HG02840 (cell line): ENCODE measurements around the gene RBL2.
A peak's percentile ranks its signal among the peaks of the same experiment; 100 is the strongest.

Source experiments
- ATAC-seq: cut with Tn5 transposase; IDR thresholded peaks from one replicate; pipeline ENCODE4 v1.9.1; 2021; ENCODE audit warnings: mild to moderate bottlenecking, moderate library complexity, moderate number of reproducible peaks; ENCODE audit not compliant: unreplicated experiment, low FRiP score

Gene RBL2

DNA sequence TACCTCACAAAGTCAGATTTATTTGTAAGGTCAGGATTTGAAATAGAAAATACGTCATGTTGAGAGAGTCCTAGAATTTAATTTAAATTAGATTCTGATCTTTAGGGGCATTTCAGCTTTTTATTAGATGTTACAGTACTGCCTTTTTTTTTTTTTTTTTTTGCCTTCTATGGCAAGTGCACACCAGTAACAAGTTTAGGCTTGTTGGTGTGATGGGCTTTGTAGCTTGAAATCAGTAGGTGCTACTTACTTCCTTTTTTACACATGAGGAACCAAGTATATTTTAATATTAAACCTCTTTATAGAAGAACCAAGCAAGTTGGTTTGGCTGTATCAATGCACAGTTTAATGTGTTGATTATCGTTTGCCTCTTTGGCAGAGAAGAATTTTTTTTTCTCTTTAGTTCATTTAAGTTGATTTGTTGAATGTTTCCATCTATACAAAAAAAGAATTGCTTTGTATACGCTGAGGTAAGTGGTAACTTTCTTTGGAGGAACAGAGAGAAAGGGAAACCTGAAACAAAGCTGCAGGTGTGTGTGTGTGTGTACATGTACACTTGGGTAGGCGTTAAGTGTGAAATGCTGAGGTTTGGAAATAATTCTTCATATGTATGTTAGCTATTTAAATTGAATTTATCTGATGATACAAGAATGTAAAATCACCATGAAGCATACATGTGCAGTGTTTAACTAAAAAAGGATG, 15.7 kb downstream of the RBL2 start:
- no peak for ATAC-seq

DNA sequence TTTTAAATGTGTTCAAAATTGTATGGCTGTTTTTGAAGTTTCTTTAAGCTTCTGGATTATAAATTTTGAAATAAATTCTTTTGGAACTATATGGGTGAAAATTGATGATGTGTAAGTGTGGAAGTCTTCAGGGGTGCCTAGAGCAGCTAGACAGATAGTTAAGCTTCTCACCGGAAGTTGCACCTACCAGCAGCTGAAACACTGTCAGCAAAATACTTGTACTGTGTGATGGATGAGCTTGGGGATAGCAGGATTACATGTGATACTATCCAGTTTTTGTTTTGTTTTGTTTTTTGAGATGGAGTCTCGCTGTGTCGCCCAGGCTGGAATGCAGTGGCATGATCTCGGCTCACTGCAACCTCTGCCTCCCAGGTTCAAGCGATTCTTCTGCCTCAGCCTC, 19.7 kb downstream of the RBL2 start:
- ATAC-seq: no peak

DNA sequence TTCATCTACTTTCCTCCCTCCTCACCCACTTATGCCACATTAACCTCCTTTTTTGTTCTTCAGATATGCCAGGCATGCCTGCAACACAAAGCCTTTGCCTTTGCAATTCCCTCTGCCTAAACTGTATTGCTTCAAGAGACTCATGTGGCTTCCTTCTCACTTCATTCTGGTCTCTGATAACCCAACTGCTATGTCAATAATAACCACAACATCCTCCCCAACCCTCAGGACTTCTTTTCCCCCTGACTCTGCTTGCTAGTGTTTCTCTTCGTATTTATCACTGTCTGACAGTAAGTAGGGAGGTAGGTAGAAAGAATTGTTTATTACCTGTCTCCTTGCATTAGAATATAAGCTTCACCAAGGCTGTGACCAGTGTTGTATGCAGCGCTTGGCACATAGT, 22.4 kb downstream of the RBL2 start:
- ATAC-seq: no peak

DNA sequence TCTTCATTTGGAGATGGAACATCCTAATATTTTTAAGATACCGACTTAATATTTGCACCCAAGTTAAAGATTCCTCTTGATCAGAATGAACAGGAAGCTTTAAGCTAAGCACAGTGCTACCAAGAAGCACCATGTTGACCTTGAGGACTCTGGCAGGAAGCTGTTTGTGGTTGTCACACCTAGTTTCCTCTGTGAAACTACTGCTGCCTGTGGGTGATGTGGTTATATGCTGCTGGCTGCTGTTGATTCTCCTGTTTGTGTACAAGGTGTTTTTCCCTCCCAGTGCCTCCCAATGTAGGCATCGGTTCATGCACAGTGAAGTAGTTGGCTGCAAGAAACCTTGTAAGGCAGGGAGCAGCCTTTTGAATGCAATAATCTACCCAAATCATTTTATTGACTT, 23.4 kb downstream of the RBL2 start:
- peak; percentile 100 for ATAC-seq

DNA sequence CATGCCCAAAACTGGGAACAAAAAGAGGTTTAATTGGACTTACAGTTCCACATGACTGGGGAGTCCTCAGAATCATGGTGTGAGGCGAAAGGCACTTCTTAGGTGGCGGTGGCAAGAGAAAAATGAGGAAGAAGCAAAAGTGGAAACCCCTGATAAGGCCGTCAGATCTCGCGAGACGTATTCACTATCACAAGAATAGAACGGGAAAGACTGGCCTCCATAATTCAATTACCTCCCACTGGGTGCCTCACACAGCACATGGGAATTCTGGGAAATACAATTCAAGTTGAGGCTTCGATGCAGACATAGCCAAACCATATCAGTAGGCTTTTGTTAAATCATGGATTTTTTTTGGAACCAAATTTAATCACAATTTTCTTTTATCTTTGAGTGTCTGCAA, 24.4 kb downstream of the RBL2 start:
- ATAC-seq: no peak

DNA sequence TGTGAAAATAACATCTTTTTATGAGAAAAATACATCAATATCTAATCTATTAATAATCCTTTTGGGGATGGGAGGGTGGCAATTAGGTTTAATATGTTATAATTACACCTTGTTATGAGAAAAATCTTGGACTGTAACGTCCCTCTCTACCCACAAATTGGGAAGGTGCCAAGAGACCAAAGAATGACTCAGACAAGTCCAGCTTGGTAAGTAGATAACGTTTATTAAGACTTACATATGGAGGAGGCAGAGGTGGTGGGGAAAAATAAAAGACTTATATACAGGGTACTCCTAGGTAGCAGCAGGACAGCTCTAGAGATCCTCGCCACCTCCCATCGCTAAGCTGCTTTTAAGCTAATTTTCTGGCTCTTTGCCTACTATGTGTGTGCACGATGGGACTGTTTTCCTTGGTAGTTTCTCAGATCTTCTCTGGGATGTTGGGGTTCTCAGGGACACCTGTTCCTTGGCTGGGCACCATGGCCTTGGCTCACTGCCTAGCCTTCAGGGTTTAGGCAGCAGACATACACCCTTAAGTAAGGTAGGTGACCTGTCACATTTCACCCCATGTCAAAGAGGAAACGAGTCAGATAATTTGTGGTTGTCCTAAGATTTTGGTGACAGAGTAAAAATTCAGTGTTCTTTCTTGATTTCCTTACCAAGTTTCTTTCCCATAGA, 31.5 kb downstream of the RBL2 start:
- no peak for ATAC-seq

DNA sequence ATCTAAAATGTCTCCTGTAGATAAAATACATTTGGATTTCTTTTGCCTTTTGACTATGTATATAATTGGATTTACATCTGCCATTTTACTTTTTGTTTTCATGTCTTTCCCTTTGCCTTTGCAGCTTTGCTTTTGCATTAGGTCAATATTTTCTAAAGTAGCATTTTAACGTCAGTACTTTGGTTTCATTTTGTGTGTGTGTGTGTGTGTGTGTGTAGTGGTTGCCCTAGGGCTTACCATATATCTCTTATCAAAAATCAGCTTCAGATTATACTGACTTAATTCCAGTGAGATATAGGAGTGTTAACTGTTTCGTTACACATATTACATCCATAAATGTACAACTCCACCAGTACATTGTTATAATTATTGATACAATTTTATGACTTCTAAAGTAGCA, 42.6 kb downstream of the RBL2 start:
- ATAC-seq: no peak

DNA sequence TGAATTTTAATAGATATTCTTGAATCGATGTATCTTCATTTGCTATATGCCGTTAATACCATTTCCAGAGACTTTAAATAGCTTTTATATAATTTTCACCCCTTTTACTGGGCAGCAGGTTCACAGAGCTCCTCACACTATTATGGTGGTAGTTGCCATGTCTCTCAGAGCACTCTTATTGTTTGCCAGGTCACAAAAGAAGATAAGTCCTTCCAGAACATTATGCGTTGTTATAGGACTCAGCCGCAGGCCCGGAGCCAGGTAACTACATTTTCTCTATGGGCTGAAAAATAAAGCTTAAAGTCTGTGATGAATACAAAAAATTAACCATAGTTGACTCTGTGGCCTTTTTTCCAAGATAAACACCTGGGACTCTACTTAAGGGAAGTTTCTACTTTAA, 44.7 kb downstream of the RBL2 start:
- ATAC-seq: no peak

DNA sequence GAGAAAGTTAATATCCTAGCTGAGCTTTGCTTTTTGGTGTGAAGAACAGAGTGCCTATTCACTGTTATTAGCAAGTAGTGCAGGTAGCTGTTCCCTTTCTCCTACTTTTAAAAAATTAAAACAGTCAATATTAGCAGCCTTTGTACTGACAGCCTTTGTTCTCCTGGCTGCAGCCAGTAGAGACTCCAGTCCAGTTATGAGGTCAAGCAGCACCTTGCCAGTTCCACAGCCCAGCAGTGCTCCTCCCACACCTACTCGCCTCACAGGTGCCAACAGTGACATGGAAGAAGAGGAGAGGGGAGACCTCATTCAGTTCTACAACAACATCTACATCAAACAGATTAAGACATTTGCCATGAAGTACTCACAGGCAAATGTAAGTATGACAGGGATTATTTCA, 46.1 kb downstream of the RBL2 start:
- ATAC-seq: no peak

DNA sequence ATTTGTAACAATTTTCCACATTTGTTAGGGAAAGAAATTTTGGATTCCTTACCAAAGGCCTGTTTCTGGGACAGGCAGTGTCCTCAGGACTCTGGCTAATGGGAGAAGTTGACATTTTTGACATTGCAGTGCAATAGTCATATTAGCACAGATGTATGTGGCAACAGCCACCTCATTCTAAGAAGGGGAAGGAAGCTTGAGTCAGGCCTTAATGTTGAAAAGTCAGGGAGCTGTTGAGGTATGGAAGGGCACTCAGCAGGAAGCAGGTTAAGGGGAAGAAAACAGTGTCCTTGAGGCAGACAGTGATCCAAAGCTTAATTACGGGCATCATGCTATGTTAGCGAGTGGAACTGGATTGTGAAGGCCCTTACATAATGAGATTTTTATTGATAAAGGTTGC, 47.9 kb downstream of the RBL2 start:
- no peak for ATAC-seq

DNA sequence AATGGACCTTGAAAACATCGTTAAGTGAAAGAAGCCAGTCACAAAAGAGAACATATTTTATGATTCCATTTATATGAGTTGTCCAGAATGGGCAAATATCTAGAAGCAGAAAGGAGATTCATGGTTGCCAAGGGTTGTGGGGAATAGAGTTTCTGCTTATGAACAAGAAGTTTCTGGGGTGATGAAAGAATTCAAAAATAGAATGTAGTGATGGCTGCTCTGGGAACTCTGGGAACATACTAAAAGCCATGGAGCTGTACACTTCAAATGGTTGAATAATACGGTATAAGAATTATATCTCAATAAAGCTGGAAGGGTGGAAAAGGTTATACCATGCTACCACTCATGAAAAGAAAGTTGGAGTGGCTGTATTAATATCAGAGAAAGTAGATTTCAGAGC, 50.3 kb downstream of the RBL2 start:
- ATAC-seq: no peak

DNA sequence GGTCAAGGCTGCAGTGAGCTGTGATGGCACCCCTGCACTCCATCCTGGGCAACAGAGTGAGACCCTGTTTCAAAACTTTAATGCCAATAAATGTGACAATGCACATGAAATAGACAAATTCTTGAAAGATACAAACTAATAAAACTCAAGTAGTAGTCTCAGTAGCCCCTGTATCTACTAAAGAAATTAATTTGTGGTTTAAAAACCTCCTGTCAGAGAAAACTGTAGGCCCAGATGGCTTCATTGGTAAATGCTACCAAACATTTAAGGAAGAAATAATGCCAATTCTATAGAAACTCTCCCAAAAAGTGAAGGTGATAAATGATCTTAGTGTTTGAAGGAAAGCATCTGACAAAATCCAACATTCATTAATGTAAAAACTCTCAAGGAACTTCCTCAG, 52.0 kb downstream of the RBL2 start:
- ATAC-seq: no peak

DNA sequence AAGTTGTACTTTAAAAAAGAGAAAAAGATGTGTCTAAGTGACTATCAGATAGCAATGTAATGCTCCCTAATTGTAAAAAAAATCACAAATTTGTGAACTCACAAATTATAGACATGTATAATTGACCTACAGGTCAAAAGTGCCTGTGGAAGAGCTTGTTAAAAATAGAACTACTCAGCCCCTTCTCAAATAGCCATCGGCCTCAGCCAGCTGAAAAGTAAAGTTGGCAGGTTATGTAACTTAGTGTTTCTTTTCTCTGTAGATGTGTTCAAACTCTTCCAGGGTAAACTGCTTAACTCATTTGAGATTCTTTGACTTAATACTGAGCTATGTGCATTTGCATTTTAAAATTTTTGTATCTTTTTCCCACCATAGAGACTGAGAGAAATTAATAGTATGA, 55.5 kb downstream of the RBL2 start:
- no peak for ATAC-seq

DNA sequence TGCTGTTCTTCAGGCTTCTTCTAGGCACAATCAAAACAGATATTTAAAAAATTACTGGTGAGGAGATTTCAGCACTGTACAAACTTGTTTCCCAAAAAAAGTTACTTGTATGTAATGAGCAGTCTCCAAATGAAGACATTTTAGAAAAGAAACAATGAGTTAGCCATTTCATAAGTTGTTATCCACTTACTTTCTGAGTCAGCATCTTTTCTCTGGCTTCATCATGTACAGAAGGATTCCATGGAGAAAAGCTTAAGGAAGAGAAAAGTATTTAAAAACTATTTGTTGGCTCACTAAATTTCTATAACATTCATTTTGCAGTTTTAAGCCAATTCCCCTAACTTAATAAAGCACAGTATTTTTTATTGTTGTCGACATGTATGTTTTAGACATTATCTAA, 58.2 kb downstream of the RBL2 start:
- no peak for ATAC-seq

DNA sequence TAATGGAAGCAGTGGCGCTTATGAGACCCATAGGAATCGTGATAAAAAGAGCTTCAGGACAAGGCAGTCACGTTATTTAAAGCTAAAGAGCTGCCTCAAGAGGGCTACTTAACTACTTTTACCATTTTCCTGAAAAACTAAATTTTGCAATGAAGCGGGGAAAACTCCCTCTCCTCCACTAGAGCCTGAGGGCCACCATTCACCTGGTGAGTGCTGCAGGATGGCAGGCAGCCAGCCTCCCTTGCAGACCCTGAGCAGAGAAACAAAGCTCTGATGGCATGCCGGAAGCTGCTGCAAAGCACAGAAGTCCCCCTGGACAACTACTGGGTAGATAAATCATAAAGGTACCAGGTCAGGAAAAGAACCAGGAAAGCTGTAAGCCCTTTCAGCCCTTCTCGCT, 60.4 kb downstream of the RBL2 start:
- ATAC-seq: no peak

DNA sequence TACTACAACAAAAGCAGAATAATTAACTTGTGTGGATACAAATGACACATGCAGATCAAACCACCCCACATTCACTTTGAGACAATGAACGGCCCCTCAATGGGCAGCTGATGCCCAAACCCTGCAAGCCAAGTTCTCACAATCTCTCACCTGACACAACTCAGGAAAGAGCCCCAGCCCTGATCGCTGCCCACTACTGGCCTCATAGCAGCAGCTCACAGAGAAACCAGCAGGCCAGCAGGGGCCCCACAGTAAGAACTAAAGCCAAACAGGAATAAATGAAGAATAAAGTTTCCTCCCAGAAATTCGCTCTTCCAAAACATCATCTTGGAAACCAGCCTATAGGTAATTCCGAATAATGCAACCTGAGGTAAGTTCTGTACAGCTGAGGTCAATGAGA, 61.1 kb downstream of the RBL2 start:
- ATAC-seq: no peak

DNA sequence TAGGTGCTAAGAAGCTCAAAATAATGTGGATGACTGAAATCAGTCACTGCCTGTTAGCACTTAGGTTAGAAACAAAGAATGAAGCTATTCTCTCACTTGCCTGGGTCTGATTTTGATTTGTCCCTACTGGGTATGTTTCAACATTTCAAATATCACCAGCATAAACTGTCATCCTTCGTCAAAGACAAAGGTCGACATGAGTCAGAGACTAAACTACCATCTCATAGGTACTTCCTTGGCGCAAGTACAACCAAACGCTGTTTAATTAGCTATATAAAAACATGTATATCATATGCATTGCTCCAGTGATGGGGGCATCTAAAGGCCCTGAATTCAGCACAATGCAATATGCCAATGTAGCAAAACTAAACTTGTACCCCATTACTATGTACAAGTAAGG, 64.7 kb downstream of the RBL2 start:
- no peak for ATAC-seq

DNA sequence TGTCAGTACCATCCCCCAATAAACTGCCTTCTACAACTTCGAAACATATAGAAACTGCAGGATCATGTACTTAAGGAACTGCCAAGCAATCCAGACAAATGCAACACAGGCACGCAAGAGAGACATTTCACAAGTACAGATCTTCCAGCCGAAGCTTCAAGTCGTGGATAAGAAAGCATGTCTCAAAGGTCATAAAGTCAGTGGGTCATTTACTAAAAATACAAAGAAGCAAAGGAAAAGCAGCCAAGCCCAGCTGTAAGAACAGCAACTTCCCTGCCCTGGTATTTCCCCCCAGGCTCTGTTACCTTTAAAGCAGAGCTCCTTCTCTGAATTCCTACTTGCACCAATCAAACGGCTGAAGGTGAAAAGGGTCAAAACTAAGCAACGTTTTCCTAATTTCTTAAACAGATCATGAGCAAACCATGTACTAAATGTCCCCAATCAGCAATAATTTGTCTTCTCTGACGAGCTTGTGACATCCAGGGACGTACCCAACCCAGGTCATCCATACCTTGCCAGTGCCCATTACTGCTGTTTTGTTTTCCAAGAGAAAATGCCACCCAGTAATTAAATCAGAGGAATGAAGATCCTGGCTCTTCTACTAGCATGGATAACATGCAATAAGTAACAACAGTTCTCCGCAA, 67.1 kb downstream of the RBL2 start:
- ATAC-seq: no peak

DNA sequence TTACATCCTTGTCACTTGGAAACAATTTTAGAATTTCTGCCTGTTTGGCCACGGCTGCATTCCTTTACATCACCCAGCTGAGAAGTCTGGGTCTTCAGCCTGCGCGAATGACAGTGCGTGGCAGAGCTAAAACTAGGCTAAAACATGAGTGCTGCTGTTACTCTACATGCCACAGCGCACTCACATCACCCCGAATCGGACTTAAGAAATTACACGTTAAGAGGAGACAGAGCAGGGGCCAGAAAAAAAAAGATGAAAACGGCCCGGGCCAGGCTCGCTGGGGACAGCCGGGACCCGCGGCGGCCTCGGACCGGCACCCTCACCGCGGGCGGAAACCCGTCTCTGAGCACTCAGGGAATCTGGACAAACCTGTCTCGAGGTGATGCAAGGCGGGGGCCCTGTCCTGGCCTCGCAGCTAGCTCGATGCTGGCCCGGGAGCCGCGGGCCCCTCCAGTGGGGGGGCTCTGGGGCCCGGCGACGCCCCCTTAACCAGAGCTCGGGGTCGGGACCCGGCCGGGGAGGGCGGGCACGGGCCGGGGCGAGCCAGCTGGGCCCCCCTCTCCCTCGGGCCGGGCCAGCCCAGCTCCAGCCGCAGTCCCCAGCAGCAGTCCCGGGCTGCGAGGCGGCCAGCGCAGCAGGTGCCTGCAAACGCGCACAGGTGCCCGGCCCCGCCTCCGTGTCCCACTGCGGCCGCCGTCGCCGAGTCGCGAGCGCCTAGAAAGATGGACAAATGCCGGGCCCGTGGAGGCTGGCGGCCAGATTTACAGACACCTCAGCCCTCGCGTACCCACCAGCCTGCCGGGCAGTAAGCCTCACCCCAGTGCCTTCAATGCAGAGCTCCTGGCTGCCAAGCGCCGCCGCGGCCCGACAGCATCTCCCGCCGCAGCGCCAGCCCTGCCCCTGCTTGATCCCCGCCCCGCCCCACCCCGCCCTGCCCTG, 68.3 kb downstream of the RBL2 start, which contains the start of gene AKTIP:
AKTIP (minus strand) TSS at position 879 of the 939 bp plus-strand sequence. CDS start 2,950 bp downstream, outside the sequence.
- ATAC-seq: peak; percentile 25

DNA sequence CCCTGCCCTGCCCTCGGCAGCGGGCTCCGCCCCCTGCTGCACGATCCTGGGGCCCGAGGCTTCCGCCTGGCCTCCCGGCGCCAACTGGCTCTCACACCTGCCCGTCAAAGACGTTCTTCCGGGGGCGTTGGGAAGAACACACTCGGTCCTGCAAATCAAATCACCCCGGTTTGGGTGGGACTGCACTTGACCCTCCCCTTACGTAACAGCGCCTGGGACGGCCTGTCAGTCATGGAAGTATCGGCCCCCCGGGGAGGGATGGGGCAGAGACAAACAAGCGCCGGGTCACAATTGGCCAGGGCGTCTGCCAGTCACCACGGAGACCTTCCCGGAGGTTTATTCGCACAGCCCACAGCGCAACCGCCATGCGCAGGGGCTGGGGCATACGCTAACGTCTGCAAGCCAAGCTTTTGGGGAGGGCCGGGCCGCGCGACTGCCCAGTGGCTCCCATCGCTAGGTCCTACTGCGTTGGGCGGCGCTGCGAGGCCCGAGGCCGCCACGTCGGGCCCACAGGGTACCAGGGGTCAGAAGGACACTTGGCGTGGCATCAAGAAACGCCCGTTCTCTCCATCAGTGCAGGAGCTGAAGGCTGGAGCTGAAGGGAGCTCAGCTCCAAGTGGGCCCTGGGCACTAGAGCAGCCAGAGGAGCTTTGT, 69.1 kb downstream of the RBL2 start:
- peak; percentile 97 for ATAC-seq
